GM21576 (cell line): ENCODE measurements around the gene NELL2.
"Not testable (repeated sequence)": the region's sequence is repeated elsewhere in the genome, so short reads cannot be mapped to it uniquely, and the experiment has no call there.

Experiments
- ATAC-seq: cut with Tn5 transposase; IDR thresholded peaks from one replicate; pipeline ENCODE4 v1.9.1; 2021; ENCODE audit warnings: mild to moderate bottlenecking, moderate library complexity; ENCODE audit not compliant: unreplicated experiment

NELL2 gene

DNA sequence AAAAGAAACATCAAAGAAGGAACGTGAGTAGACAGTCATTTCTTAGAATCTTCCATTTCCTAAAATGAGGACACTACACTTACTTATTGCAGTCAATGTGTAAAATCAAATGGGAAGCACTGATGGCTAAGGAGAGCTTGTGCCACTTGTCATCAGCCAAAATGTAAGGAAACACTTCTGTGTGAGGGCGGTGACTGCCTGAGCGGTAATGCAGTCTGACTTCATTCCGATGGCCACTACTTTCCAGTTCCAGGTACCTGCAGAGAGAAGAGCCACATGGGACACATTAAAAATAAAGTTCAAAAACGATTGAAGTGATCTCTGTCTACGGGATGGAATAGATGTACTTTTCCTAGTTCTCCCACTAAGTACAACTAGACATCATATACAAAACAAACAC, 96.3 kb downstream of the NELL2 start:
- no peak for ATAC-seq

DNA sequence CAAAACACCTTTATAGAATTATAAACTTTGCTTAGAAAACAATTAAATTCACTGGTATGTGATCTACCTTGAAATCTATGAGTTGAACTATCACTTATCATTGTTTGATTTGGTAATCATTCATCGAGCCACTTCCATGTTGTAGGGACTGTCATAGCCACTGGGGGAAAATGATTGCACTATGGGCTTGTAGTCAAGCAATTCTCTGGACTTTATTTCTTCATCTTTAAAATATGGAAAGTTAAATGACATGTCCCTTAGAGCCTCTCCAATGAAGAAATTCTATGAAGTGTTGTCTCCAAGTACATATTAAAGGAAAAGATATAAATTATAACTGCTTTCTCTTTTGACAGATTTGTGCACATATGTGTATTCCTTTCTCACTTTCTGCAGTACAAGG, 97.3 kb downstream of the NELL2 start:
- no peak for ATAC-seq

DNA sequence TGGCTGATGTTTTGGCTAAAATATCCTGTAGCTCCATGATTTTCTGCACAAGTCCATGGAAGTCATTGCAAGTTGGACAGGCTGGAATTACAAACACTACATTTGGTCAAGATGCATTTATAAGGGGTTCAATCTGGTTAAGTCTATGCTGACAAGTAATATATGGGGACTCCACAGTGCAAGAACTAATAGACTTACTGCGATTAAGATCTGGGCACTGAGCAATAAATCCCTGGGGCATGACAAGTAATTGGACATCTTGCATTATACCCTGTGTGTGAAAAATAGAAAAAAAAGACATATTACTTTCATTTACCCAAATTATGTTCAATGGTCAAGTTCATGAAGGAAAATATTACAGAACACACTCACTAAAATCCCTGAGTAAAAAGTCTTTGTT, 99.1 kb downstream of the NELL2 start:
- ATAC-seq, result no peak

DNA sequence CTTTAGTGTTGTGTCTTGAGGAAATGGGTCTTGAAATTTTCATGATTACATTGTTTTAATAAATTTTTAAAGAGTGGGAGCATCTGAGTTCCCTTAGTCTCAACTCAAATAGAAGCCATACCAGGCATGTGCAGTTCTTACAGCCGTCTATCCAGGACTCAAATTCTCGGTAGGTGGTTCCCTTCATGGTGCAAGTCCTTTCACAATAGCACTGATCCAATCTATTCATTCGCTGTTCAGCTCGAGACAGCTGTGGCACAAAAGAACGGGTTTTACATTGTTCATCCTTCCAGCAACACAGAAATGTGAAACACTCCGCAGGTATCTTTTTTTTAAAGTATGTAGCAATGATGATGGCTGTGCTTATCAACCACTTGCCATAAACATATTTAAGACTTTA, 100.2 kb downstream of the NELL2 start:
- no peak for ATAC-seq

DNA sequence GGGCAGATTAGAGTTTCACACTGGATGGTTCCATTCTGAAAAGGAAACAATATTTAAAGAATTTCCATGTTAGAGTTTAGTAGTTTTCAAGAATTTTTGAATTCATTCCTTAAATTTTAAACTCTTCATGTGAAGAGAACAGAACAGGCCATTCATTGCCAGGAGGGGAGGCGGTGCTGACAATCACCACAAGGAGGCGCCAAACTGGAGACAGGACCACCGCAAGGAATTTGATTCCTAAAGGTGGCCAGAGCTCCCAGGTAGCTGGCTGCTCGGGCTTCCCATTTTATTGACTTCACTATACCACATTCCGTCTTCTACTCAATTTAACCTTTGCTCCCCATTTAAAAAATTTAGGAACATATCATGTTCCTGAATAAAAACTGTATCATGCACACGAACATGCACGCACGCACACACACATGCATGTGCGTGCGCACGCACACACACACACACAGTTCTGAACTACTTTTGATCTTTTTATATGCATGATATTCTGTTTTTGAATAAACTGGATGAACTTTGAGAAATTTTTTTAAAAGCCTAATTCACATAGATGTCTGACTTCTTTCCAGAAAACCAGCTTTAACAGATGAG, 101.2 kb downstream of the NELL2 start:
- ATAC-seq, result peak; percentile 60

DNA sequence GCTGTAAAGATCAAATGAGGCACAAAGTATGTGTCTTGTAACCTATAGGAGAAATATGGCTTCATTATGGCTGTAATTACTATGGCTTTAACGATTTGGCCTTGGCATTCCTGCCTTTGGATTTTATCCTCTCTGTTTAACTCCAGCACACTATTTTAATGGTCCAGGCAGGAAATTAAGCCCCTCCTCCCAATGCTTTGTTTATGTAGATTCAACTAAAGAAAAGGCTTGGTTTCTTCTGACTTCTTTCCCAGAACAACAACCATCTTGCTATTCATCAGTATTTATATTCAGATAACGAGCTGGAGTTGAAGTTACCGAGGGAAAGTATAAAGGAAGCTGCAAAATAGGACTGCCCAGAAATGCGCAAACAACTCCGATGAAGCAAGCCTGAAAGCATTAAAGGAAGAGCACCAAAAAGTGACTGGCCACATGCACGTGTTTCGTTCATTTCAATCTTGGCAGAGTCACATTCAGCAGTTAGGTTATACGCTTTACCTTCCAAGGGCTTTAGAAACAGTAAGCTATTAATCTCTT, 104.6 kb downstream of the NELL2 start:
- ATAC-seq, result no peak

DNA sequence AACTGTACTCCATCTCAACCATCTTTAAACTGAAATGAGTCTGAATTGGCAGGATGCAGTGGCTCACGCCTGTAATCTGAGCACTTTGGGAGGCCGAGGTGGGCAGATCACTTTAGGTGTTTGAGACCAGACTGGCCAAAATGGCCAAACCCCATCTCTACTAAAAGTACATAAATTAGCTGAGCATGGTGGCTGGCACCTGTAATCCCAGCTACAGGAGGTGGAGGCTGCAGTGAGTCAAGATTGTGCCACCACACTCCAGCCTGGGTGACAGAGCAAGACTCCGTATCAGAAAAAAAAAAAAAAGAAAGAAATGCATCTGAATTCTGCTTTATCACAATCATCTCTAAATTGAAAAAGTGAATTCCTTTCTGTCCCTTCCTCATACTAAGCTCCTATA, 110.3 kb downstream of the NELL2 start:
- no peak for ATAC-seq

DNA sequence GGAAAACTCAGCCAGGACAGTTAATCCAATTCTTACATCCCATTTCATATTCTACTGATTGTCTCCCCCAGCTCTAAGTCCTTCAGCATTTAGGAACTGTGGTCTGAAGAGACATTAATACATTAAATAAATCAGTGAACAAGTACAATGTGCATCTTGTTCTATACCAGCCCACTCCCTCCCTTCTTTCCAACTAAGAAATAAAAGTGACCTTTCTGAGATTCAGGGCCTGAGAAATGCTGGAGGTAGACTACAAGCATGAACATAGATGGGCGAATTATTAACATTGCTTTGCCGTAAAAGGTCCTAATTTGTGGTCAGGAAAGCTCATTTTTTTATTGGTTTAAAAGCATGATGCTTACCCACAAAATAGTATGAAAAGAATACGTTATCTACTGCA, 113.1 kb downstream of the NELL2 start:
- ATAC-seq, result no peak

DNA sequence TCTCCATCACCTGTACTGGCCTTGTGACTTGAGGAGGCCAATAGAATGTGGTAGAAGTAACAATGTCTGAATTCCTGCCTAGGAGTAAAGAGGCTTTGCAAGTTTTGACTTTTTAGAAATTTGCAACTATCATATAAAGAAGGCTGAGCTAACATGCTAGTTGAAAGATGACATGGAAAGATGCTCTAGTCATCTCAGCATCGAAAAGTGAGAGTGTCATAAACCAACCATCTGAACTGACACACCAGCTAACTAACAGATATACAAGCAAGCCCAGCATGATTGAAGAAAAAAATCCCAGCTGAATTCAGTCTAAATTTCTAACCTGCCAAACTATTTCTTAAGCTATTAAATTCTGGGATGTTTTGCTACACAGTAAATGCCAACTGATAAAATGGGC, 116.8 kb downstream of the NELL2 start:
- ATAC-seq, result no peak

DNA sequence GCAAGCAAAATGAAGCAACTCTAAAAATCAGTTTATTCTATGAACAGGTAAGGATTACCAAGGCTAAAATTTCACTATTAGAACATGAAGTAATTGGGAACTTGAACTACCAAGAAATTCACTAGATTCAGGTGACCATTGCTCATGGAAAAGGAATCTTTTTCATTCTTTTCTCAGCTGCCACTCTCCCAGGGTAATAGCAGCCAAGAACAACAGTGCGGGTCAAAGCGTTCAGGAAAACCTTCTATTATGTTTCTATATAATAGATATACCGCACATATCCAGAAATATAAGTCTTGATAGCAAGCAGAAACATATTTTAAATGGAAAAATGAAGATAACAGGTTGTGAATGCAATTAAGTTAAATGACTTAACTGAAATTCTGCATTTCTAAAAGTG, 125.6 kb downstream of the NELL2 start:
- ATAC-seq, result no peak

DNA sequence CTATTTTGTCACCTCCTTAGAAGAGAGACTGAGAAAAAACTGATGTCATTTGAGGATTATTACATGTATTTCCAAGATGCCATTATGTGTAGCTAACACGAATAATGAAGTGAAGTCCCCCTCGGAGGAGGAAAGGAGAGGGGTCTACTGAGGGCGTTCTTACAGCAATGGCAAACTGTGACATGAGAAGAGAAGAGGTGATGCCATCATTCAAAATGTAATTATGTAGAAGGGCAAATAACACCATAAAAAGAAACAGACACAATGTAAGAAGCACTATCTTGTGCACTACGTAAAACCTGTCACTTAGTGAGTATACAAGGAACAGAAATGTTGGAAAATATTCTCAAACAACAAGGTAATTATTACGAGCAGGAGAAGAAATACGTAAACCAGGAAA, 126.5 kb downstream of the NELL2 start:
- ATAC-seq, result no peak

DNA sequence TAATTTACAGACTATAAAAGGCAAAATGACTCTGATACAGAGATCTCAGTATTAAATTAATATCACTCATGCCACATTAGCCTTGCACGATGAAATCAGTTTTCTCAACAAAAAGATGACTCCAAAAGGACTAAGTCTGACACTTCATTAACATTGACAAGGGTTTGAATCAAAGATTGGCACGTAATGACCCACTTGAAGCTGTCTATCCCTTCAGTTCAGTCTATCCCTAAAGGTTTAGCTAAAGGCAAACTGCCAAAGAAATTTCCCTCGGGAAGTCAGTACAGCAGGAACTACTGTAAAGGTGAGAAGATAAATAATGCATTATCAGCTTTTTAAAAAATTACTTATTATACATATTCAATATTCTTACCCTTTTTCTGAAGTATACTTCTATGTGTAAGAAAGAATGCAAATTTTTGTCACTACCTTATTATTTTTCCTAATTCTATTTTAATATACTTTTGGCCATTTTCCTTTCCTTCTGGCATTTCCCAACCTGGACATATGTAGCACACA, 127.1 kb downstream of the NELL2 start:
- no peak for ATAC-seq

DNA sequence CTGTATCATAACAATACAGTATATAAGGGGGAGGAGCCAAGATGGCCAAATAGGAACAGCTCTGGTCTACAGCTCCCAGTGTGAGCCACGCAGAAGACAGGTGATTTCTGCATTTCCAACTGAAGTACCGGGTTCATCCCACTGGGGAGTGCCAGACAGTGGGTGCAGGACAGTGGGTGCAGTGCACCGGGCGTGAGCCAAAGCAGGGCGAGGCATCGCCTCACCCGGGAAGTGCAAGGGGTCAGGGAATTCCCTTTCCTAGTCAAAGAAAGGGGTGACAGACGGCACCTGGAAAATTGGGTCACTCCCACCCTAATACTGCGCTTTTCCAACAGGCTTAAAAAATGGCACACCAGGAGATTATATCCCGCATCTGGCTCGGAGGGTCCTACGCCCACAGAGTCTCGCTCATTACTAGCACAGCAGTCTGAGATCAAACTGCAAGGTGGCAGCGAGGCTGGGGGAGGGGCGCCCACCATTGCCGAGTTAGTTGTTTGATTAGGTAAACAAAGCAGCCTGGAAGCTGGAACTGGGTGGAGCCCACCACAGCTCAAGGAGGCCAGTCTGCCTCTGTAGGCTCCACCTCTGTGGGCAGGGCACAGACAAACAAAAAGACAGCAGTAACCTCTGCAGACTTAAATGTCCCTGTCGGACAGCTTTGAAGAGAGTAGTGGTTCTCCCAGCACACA, 134.7 kb downstream of the NELL2 start:
- not testable (repeated sequence) for ATAC-seq

DNA sequence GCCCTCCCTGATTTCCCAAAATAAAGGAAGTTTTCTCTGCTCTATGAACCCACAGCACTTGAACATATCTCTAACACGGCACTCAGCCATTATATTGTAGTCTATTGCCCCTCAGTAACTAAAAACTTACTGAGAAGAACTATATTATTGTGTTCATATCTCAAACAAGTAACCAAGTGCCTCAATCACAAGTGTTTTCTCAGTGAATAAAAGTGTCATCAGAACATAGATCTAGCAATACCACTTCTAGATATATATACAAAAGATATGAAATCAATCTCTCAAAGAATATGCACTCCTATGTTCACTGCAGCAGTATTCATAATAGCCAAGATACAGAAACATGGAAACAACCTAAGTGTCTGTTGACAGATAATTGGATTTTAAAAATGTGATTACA, 138.1 kb downstream of the NELL2 start:
- no peak for ATAC-seq

DNA sequence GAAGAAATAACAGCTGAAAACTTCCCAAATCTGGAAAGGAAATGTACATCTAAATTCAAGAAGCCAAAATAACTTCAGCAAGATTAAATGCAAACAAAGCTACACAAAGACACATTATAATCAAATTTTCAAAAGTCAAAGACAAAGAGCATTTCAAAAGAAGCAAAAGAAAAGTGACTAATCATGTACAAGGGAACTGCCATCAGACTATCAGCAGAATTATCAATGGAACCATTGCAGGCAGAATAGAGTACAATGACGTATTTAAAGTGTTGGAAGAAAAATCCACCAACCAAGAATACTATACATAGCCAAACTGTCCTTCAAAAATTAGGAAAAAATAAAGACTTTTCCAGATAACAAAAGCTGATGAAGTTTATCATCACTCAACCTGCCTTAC, 147.5 kb downstream of the NELL2 start:
- ATAC-seq, result no peak

DNA sequence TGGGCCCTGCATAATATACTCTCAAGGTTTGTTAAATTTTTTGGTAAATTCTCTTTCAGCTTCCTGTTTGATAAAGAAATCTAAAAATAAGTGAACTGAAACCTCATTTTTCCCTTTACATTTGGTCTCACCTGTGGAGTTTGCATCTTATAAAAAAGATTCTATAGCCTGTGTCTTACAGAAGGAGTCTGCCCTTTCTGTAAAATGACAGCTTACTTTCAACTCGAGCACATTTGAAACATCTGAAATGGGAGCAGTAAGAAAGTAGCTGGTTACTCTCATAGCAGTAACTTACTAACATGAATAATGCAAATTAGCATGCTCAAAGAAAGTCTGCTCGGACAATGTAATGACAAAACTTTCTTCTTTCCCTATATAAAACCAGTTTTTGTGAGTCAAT, 155.8 kb downstream of the NELL2 start:
- ATAC-seq, result no peak

DNA sequence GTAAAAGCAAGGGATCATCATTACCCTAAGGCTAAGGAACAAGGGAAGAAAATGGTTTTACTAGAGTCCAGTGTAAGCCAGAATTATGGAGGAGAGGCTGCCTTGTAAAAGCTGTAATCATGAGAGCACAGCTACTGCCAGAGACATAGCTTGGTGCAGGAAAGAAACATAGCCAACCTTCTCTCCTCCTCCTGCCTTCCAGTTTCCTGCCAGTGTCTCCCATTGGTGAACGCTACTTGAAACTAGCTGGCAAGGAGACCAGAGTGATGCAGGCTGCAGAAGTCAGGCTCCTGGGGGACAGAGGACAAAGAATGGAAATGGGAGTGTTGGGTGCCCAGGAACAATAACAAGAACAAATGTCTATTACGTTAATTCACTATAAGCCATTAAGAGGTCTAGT, 158.5 kb downstream of the NELL2 start:
- no peak for ATAC-seq

DNA sequence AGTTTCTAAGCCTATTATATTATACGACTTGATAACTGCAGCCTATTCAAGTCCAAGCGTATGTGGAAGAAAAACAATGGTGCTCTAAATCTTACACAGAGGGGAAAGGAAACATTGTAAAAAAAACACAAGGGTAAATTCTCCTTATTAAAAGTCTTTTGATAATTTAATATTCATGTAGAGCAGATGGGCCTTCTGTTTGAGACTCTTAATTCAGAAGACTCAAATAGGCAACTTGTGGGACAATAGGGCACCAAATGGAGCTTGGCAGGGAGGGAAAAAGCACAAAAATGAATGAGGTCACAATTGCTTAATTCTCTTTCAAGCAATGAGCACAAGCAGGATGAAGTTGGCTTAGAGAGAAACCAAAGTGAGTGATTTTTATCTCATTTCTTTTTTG, 159.4 kb downstream of the NELL2 start:
- ATAC-seq, result no peak

DNA sequence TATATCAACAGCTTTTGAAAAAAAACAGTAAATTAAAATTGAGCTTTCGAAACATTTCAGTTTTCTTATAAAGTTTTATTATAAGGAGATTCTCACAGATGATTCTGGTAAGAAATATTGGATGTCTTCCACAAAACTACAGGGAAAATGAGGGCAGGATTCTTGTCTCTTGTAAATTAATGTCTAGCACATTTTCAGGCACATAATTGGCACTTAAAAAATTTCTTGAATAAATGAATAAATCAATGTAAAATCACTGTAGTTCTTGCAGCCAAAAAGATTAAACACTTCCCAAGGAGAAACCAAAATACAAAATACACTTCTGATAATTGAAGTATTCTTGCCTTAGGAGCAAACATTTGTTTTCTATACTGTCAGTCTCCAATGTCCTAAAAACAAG, 164.4 kb downstream of the NELL2 start:
- ATAC-seq, result no peak

DNA sequence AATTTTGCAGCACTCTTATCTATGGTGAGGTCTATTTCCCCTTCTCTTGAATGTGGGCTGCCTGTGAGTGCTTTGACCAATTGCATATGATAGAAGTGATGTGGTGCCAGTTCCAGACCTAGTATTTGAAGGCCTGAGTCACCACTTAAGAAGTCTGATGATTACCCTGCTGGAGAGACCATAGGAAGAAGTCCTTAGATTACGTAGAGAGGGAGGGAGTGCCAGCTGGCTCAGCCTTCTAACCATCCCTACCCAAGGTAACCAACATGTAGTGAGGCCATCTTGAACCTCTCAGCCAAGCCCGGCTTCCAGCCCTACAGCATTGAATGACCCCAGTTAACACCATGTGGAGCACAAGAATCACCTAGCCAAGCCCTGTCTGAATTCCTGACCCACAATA, 166.9 kb downstream of the NELL2 start:
- no peak for ATAC-seq

DNA sequence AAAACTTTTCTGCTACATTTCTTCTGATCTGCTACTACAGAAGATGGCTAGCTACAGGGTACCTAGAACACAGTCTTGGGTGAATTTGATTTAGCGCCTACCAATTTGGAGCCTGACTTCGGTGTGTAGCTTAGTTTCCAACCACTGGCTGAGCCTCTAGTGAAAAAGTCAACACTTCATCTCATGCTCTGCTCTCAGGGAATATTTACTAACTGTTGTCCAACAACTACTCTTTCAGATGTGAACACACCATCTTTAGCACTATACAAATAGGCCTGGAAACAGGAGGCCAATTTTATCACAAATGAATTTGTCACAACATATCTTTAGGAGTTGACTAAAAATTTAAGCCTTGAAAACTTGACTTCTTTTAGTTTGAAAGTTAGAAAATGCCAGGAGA, 167.9 kb downstream of the NELL2 start:
- ATAC-seq, result no peak

DNA sequence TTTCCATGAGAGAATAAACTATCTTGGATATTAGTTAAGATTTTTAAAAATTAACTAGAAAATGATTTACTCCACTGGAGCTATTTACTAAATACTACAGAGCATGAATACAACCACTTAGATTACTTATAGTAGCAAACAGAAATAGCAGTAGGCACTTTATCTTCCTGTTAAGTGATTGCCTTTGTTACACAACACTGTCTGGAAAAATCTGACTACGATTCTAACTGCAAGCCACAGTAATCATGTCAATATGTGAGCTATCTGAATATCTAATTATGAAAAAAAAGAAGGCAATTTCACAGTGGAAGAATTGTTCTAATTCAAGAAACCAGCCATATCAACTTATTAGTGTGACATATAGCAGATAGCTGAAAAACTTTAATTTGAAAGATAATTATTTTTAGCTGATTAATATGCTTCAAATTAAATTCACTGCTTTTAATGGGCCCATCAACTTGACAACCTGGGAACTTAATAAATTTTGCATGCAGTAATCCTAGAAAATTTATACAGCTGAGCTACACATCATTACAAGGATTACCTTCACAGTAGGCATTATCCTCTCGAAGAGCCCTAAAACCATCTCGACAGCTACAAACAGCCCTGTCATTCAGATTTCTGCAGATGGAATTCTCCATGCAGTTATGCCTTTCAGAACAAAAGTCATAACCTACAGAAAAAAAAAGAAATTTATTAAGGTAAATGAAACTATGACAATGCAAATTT, 172.8 kb downstream of the NELL2 start:
- ATAC-seq, result no peak
